WTC11 (cell line): ENCODE results near the gene ALPI. TPM values are rescaled to one million over a fixed set of nuclear protein-coding genes. Genes with fewer than 3 reads are reported as not detected.
A peak's percentile ranks its signal among the peaks of the same experiment; 100 is the strongest.
"Not testable (repeated sequence)": the region's sequence is repeated elsewhere in the genome, so short reads cannot be mapped to it uniquely, and the experiment has no call there.

Source experiments
- ATAC-seq: fragments of 200-7000 bp; cut with Tn5 transposase; 2 replicates; pipeline ENCODE4 v1.10.0; 2021; ENCODE audit warnings: mild to moderate bottlenecking, moderate library complexity
- Bru-seq: library from RNA; stranded (reverse); fragments of 400-500 nt; gene quantifications from one replicate; lab custom pipeline; 2021; lab: Mats Ljungman, UMichigan
- CTCF ChIA-PET: fragments of 300-600 bp; sonication (Branson Sonifier 250); formaldehyde crosslinking; loops from one replicate; lab custom pipeline; 2021; ENCODE audit warnings: antibody characterized with exemption; lab: Charles Lee
- POLR2A ChIA-PET: fragments of 350-600 bp; sonication (Branson Sonifier 250); formaldehyde crosslinking; loops from one replicate; lab custom pipeline; 2021; ENCODE audit warnings: antibody characterized with exemption; lab: Charles Lee
- DNase-seq: peaks from one replicate; pipeline ENCODE4 v3.0.0; 2021; ENCODE audit warnings: low spot score
- H3K27ac Mint-ChIP-seq: 2 replicates; pipeline ENCODE4 v1.8.0; 2021; ENCODE audit warnings: mixed read lengths
- H3K27me3 Mint-ChIP-seq: 2 replicates; pipeline ENCODE4 v1.8.0; 2021; ENCODE audit warnings: low read depth, mild to moderate bottlenecking, moderate library complexity, mixed read lengths
- H3K36me3 Mint-ChIP-seq: 2 replicates; pipeline ENCODE4 v1.8.0; 2021; ENCODE audit warnings: mixed read lengths
- H3K4me1 Mint-ChIP-seq: 2 replicates; pipeline ENCODE4 v1.8.0; 2022; ENCODE audit warnings: mixed read lengths
- H3K4me3 Mint-ChIP-seq: 2 replicates; pipeline ENCODE4 v1.8.0; 2021; ENCODE audit warnings: mild to moderate bottlenecking, moderate library complexity, mixed read lengths
- H3K9me3 Mint-ChIP-seq: 2 replicates; pipeline ENCODE4 v1.8.0; 2021; ENCODE audit warnings: mixed read lengths
- CBFB ChIP-seq: sonication (generic); formaldehyde crosslinking; IDR thresholded peaks from 2 replicates; pipeline ENCODE4 v1.8.1; 2022; ENCODE audit warnings: mild to moderate bottlenecking, low read depth, missing genetic modification reagents
- EMX1 ChIP-seq: fragments of 250-450 bp; sonication (Bioruptor Pico); IDR thresholded peaks from 2 replicates; pipeline ENCODE4 v1.8.0; 2021; ENCODE audit warnings: mild to moderate bottlenecking
- HMGA2 ChIP-seq: fragments of 250-450 bp; sonication (Bioruptor Pico); IDR thresholded peaks from 2 replicates; pipeline ENCODE4 v1.4.0; 2021; ENCODE audit warnings: mild to moderate bottlenecking, moderate library complexity
- KAT7 ChIP-seq: sonication (generic); formaldehyde crosslinking; IDR thresholded peaks from 2 replicates; pipeline ENCODE4 v1.8.1; 2023; ENCODE audit warnings: missing genetic modification reagents, mild to moderate bottlenecking, borderline replicate concordance
- PRRX2 ChIP-seq: fragments of 250-450 bp; sonication (Bioruptor Pico); IDR thresholded peaks from 2 replicates; pipeline ENCODE4 v1.8.0; 2021; ENCODE audit warnings: mild to moderate bottlenecking
- RELA ChIP-seq: sonication (generic); formaldehyde crosslinking; IDR thresholded peaks from 2 replicates; pipeline ENCODE4 v1.8.1; 2022; ENCODE audit warnings: missing genetic modification reagents, mild to moderate bottlenecking, borderline replicate concordance
- SMAD4 ChIP-seq: sonication (generic); formaldehyde crosslinking; IDR thresholded peaks from 2 replicates; pipeline ENCODE4 v1.8.0; 2022; ENCODE audit warnings: mild to moderate bottlenecking, missing genetic modification reagents
- TCF7 ChIP-seq: sonication (generic); formaldehyde crosslinking; IDR thresholded peaks from 2 replicates; pipeline ENCODE4 v1.8.0; 2022; ENCODE audit warnings: mild to moderate bottlenecking, low read depth, missing genetic modification reagents, moderate library complexity
- TEAD1 ChIP-seq: sonication (generic); formaldehyde crosslinking; IDR thresholded peaks from 2 replicates; pipeline ENCODE4 v1.8.0; 2022; ENCODE audit warnings: mild to moderate bottlenecking, missing genetic modification reagents
- ZNF416 ChIP-seq: fragments of 250-450 bp; sonication (Bioruptor Pico); IDR thresholded peaks from 2 replicates; pipeline ENCODE4 v1.9.0; 2021; ENCODE audit warnings: mild to moderate bottlenecking, inconsistent platforms
- long read RNA-seq, 3 experiments: library from RNA in 1 of 3; library from capped mRNA in 1 of 3; library from polyadenylated mRNA in 1 of 3; unstranded in 2 of 3; stranded (forward) in 1 of 3; transcript quantifications; one replicate each; pipeline ENCODE4 v2.0.0, GENCODE V29; 2021
- total RNA-seq: library from RNA; stranded (reverse); gene quantifications from 3 replicates; pipeline ENCODE4 v1.2.3, GENCODE V29; 2021
- TF ChIP-seq, protein P1 (sequence below): sonication (generic); formaldehyde crosslinking; IDR thresholded peaks from 2 replicates; pipeline ENCODE4 v1.8.0; 2022; ENCODE audit warnings: missing genetic modification reagents
- TF ChIP-seq, protein P2 (sequence below): sonication (generic); formaldehyde crosslinking; IDR thresholded peaks from 2 replicates; pipeline ENCODE4 v1.8.1; 2023; ENCODE audit warnings: mild to moderate bottlenecking, missing genetic modification reagents
- TF ChIP-seq, protein P3 (sequence below): fragments of 250-450 bp; sonication (Bioruptor Pico); IDR thresholded peaks from 2 replicates; pipeline ENCODE4 v1.8.0; 2021; ENCODE audit warnings: mild to moderate bottlenecking

Gene ALPI
- total RNA-seq (not detected in 3 replicates), Bru-seq, nascent RNA (not detected)
- long read RNA-seq, experiment 1: 0 reads
- long read RNA-seq, experiment 2: 0 reads
- long read RNA-seq, experiment 3: 0 reads

DNA sequence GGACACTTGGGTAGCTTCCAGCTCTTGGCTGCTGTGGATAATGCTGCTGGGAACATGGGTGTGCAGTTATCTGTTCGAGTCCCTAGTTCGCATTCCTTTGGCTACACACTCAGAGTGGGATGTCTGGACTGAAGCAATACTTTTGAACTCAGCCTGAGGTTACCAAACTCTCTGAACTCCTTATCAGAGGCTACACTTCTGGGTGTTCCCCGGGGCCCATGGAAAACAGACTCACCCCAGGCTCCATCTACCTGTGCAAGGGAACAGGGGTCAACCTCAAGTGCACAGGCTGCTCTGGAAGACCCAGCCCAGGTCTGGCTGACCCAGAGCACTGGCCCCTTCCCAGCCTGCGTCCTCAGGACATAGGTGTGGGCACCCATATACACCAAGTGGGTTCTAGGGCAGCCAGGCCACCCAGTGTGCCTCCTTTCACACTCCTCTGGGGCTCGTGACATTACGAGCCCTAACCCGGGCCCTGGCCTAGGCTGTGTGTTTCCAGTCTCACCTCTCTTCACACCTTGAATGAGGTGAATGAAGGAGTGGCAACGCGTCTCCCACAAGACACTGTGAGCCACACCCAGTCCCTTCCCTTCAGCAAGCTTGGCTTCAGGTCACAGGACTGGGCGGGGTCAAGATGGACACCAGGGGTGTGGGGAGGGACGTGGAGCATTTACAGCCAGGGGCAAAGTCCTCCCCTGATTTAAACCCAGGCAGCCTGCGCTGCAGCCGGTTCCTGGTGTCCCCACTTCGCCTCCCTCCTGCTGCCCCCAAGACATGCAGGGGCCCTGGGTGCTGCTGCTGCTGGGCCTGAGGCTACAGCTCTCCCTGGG, at the start of gene ALPI:
Gene ALPI, plus strand, starts transcription at position 728 of the 830 bp plus-strand sequence. Its CDS starts 47 bp downstream, at position 775.
- POLR2A ChIA-PET: no interaction called here
- no peak within 1 kb of the TSS for H3K4me3 Mint-ChIP-seq
- DNase-seq (no peak), ATAC-seq (no peak)
- no peaks in the 10 kb centered on the region for H3K4me1 Mint-ChIP-seq
- no peaks in the 10 kb centered on the region for H3K9me3 Mint-ChIP-seq
- no peak within 1 kb of the TSS for H3K27ac Mint-ChIP-seq
- no peaks in the 10 kb centered on the region for H3K36me3 Mint-ChIP-seq
- CTCF ChIA-PET: interaction anchor here (0.8 kb wide), 1 partner anchor 9 kb away, joined by 3 read pairs; no protein-coding TSS in a partner anchor
- H3K27me3 Mint-ChIP-seq: no peaks in the 10 kb centered on the region; the same call in 1 of the 2 replicates
- TF ChIP-seq KAT7 (CRISPR knock-in tag) (no peak), PRRX2 (CRISPR knock-in tag) (no peak), HMGA2 (no peak), TCF7 (CRISPR knock-in tag) (no peak), EMX1 (CRISPR knock-in tag) (no peak), RELA (no peak), CBFB (CRISPR knock-in tag) (no peak), TEAD1 (CRISPR knock-in tag) (no peak), ZNF416 (CRISPR knock-in tag) (no peak), SMAD4 (CRISPR knock-in tag) (no peak)
- TF ChIP-seq, protein P1, sequence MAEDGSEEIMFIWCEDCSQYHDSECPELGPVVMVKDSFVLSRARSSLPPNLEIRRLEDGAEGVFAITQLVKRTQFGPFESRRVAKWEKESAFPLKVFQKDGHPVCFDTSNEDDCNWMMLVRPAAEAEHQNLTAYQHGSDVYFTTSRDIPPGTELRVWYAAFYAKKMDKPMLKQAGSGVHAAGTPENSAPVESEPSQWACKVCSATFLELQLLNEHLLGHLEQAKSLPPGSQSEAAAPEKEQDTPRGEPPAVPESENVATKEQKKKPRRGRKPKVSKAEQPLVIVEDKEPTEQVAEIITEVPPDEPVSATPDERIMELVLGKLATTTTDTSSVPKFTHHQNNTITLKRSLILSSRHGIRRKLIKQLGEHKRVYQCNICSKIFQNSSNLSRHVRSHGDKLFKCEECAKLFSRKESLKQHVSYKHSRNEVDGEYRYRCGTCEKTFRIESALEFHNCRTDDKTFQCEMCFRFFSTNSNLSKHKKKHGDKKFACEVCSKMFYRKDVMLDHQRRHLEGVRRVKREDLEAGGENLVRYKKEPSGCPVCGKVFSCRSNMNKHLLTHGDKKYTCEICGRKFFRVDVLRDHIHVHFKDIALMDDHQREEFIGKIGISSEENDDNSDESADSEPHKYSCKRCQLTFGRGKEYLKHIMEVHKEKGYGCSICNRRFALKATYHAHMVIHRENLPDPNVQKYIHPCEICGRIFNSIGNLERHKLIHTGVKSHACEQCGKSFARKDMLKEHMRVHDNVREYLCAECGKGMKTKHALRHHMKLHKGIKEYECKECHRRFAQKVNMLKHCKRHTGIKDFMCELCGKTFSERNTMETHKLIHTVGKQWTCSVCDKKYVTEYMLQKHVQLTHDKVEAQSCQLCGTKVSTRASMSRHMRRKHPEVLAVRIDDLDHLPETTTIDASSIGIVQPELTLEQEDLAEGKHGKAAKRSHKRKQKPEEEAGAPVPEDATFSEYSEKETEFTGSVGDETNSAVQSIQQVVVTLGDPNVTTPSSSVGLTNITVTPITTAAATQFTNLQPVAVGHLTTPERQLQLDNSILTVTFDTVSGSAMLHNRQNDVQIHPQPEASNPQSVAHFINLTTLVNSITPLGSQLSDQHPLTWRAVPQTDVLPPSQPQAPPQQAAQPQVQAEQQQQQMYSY: no peak
- TF ChIP-seq, protein P2, sequence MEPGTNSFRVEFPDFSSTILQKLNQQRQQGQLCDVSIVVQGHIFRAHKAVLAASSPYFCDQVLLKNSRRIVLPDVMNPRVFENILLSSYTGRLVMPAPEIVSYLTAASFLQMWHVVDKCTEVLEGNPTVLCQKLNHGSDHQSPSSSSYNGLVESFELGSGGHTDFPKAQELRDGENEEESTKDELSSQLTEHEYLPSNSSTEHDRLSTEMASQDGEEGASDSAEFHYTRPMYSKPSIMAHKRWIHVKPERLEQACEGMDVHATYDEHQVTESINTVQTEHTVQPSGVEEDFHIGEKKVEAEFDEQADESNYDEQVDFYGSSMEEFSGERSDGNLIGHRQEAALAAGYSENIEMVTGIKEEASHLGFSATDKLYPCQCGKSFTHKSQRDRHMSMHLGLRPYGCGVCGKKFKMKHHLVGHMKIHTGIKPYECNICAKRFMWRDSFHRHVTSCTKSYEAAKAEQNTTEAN (CRISPR knock-in tag): no peak

DNA sequence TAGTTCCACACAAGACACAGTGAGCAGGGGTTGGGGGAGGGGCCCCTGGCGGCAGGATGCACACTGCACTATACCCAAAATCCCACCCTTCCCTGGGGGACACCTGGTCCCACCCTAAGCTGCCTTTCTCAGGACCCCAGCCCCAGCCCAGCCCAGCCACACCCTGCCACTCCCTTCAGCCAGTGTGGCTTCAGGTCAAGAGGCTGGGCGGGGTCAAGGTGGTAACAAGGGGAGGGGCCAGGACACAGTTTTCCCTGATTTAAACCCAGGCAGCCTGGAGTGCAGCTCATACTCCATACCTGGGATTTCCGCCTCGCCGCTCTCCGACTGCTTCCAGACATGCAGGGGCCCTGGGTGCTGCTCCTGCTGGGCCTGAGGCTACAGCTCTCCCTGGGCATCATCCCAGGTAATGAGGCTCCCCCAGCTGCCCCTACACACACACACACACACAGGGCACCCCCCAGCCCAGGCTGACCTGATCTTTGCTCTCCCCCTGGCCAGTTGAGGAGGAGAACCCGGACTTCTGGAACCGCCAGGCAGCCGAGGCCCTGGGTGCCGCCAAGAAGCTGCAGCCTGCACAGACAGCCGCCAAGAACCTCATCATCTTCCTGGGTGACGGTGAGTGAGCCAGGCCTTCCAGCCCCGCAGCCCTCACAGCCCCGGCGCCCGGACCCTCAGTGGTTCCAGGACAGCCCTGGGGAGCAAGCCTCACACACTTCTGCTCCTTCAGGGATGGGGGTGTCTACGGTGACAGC, 49.2 kb upstream of the ALPI start, which contains the start of gene ALPG:
Gene ALPG, plus strand, starts transcription at position 289 of the 755 bp plus-strand sequence. Its CDS starts 51 bp downstream, at position 340.
- ChIA-PET POLR2A (no interaction called here), CTCF (interaction anchor here (0.7 to 1.9 kb wide), 2 partner anchors 41 to 117 kb away, joined by 3 to 7 read pairs; no protein-coding TSS in a partner anchor)
- DNase-seq (peak; percentile 41), ATAC-seq (peak; percentile 74)
- no peak within 1 kb of the TSS for H3K4me3 Mint-ChIP-seq
- H3K27ac Mint-ChIP-seq: no peak within 1 kb of the TSS
- H3K4me1 Mint-ChIP-seq: peaks cover 4% of the 10 kb centered on the region
- no peak for TF ChIP-seq PRRX2 (CRISPR knock-in tag)
- TF ChIP-seq, protein P3, sequence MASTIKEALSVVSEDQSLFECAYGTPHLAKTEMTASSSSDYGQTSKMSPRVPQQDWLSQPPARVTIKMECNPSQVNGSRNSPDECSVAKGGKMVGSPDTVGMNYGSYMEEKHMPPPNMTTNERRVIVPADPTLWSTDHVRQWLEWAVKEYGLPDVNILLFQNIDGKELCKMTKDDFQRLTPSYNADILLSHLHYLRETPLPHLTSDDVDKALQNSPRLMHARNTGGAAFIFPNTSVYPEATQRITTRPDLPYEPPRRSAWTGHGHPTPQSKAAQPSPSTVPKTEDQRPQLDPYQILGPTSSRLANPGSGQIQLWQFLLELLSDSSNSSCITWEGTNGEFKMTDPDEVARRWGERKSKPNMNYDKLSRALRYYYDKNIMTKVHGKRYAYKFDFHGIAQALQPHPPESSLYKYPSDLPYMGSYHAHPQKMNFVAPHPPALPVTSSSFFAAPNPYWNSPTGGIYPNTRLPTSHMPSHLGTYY (CRISPR knock-in tag): no peak
- no peaks in the 10 kb centered on the region for H3K36me3 Mint-ChIP-seq
- no peaks in the 10 kb centered on the region for H3K9me3 Mint-ChIP-seq
- H3K27me3 Mint-ChIP-seq: no peaks in the 10 kb centered on the region

DNA sequence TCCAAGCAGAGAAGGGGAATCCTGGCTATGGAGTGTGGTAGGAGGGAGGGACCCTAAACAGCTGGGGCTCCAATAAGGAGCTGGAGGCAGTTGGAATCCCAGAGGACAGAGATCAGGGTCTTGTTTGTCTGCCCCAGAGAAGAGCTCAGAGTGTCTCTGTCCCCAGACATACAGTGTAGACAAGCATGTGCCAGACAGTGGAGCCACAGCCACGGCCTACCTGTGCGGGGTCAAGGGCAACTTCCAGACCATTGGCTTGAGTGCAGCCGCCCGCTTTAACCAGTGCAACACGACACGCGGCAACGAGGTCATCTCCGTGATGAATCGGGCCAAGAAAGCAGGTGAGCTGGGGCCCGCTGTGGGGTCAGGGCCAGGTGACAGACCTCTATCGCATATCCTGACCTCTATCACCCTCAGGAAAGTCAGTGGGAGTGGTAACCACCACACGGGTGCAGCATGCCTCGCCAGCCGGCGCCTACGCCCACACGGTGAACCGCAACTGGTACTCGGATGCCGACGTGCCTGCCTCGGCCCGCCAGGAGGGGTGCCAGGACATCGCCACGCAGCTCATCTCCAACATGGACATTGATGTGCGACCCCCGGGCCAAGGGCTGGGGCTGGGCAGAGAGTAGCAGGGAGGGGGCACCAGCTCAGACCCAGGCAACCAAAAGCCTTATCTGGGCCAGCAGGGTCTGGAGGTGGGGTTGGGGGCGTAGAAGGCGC, 48.4 kb upstream of the ALPI start:
- ATAC-seq, H3K36me3 Mint-ChIP-seq, DNase-seq, H3K27ac Mint-ChIP-seq, H3K9me3 Mint-ChIP-seq, POLR2A ChIA-PET, H3K4me3 Mint-ChIP-seq, H3K4me1 Mint-ChIP-seq, H3K27me3 Mint-ChIP-seq: not testable (repeated sequence)
- CTCF ChIA-PET: interaction anchor here (1.9 kb wide), 1 partner anchor 42 kb away, joined by 7 read pairs; no protein-coding TSS in a partner anchor

DNA sequence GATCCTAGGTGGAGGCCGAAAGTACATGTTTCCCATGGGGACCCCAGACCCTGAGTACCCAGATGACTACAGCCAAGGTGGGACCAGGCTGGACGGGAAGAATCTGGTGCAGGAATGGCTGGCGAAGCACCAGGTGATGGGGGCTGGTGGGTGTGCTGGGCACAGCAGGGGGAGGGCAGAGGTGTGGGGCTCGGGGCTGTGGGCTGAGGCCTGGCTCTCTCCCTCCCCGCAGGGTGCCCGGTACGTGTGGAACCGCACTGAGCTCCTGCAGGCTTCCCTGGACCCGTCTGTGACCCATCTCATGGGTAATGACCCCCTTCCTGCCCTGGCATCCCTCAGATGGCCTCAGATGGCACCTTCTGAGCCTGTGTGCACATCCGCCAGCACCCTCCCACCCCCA, 47.7 kb upstream of the ALPI start:
- H3K4me3 Mint-ChIP-seq, CTCF ChIA-PET, H3K4me1 Mint-ChIP-seq, H3K9me3 Mint-ChIP-seq, H3K27me3 Mint-ChIP-seq, H3K36me3 Mint-ChIP-seq, H3K27ac Mint-ChIP-seq, DNase-seq, POLR2A ChIA-PET, ATAC-seq: not testable (repeated sequence)

DNA sequence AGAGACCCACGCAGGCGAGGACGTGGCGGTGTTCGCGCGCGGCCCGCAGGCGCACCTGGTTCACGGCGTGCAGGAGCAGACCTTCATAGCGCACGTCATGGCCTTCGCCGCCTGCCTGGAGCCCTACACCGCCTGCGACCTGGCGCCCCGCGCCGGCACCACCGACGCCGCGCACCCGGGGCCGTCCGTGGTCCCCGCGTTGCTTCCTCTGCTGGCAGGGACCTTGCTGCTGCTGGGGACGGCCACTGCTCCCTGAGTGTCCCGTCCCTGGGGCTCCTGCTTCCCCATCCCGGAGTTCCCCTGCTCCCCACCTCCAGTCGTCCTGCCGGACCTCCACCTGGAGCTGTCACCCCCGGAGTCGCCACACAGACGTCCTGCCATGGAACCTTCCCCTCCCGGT, 46.3 kb upstream of the ALPI start:
- H3K4me1 Mint-ChIP-seq, DNase-seq, H3K36me3 Mint-ChIP-seq, H3K27me3 Mint-ChIP-seq, CTCF ChIA-PET, H3K27ac Mint-ChIP-seq, POLR2A ChIA-PET, H3K9me3 Mint-ChIP-seq, H3K4me3 Mint-ChIP-seq: not testable (repeated sequence)
- peak; percentile 15; the same call in 1 of the 2 replicates for ATAC-seq
